SU-DHL-6 (cell line): ENCODE data around the gene MDM2.

Experiments used
- H2AFZ ChIP-seq: fragments of 200-600 bp; sonication (generic); 2 replicates; pipeline ENCODE4 v1.6.1; 2014; ENCODE audit warnings: low read depth, mild to moderate bottlenecking, moderate library complexity, mixed read lengths, antibody characterized with exemption, low read length; ENCODE audit not compliant: severe bottlenecking
- H3F3A ChIP-seq: fragments of 200-600 bp; shearing (Covaris generic); 2 replicates; pipeline ENCODE4 v1.6.0; 2016; ENCODE audit warnings: antibody characterized with exemption, mild to moderate bottlenecking; ENCODE audit not compliant: insufficient read depth
- H3K27ac ChIP-seq: fragments of 200-600 bp; sonication (generic); 2 replicates; pipeline ENCODE4 v1.5.1; 2016; ENCODE audit warnings: low read depth, mild to moderate bottlenecking, low read length, moderate library complexity, mixed read lengths
- H3K27me3 ChIP-seq: fragments of 200-600 bp; sonication (generic), shearing (Covaris generic); 2 replicates; pipeline ENCODE4 v1.6.0; 2014; ENCODE audit warnings: mild to moderate bottlenecking, low read length
- H3K36me3 ChIP-seq: fragments of 200-600 bp; sonication (generic); 2 replicates; pipeline ENCODE4 v1.6.1; 2014; ENCODE audit warnings: mild to moderate bottlenecking, low read length, mixed read lengths
- H3K4me2 ChIP-seq: fragments of 300-600, 200-600 bp; shearing (Covaris generic), sonication (generic); 2 replicates; pipeline ENCODE4 v1.6.0; 2014; ENCODE audit warnings: low read length, low read depth, mild to moderate bottlenecking; ENCODE audit not compliant: poor library complexity, severe bottlenecking
- H3K4me3 ChIP-seq: fragments of 200-600 bp; sonication (generic); 2 replicates; pipeline ENCODE4 v1.5.1; 2014; ENCODE audit warnings: antibody characterized with exemption, low read length, mild to moderate bottlenecking, mixed read lengths; ENCODE audit not compliant: insufficient read depth, poor library complexity, severe bottlenecking
- H3K79me2 ChIP-seq: fragments of 200-600 bp; sonication (generic); 2 replicates; pipeline ENCODE4 v1.6.1; 2014; ENCODE audit warnings: mild to moderate bottlenecking, low read length, moderate library complexity; ENCODE audit not compliant: insufficient read depth
- H3K9ac ChIP-seq: fragments of 200-600 bp; sonication (generic); 2 replicates; pipeline ENCODE4 v1.7.0; 2014; ENCODE audit warnings: mild to moderate bottlenecking, low read length
- H3K9me2 ChIP-seq: fragments of 200-600 bp; sonication (generic); replicated peaks from 2 replicates; pipeline ENCODE4 v1.6.1; 2014; ENCODE audit warnings: low read length; ENCODE audit not compliant: insufficient read depth
- H3K9me3 ChIP-seq: fragments of 200-600 bp; sonication (generic); 2 replicates; pipeline ENCODE4 v1.6.1; 2014; ENCODE audit warnings: low read length, mixed read lengths; ENCODE audit not compliant: insufficient read depth
- H4K20me1 ChIP-seq: fragments of 200-600 bp; sonication (generic); 2 replicates; pipeline ENCODE4 v1.6.1; 2014; ENCODE audit warnings: low read depth, mild to moderate bottlenecking, antibody characterized with exemption, low read length, moderate library complexity, mixed read lengths
- EZH2phosphoT487 ChIP-seq: fragments of 200-600 bp; sonication (generic), shearing (Covaris generic); conservative IDR thresholded peaks from 2 replicates; pipeline ENCODE4 v1.6.1; 2018; ENCODE audit warnings: mild to moderate bottlenecking, antibody characterized with exemption, low read length, moderate library complexity, mixed read lengths
- TF ChIP-seq, protein P1 (sequence below): fragments of 200-600 bp; sonication (generic); IDR thresholded peaks from one replicate; pipeline ENCODE4 v1.5.1; 2017; ENCODE audit warnings: antibody characterized with exemption, mild to moderate bottlenecking, low read length, moderate library complexity; ENCODE audit not compliant: insufficient read depth, poor library complexity, severe bottlenecking

The MDM2 gene

DNA sequence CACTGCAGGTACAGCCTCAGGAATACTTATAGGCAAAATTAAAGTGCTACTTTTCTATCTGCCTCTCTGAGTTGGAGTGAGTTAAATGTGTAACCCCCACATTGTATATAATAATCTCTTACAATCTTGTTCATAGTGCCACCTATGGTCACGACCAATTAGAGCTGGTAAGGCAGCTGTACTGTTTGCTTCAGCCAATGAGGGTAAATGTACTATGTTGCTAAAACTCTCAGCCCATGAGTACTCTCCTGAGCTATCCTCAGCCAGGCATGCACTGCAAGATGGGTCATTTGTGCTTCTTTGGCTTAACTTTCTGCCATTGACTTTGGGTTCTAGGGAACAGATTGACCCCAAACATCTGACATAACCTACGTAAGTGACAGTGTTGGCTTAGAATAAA lies 15.0 kb upstream of the MDM2 start:
- H3K27me3 ChIP-seq = no peaks in the 10 kb centered on the region
- H2AFZ ChIP-seq = peak overlapping the region; percentile 71
- H3K79me2 ChIP-seq = no peaks in the 10 kb centered on the region
- H3K4me2 ChIP-seq = peak overlapping the region; percentile 23
- H3K9me3 ChIP-seq = no peaks in the 10 kb centered on the region
- no peaks in the 10 kb centered on the region for H3K36me3 ChIP-seq
- TF ChIP-seq, protein P1, sequence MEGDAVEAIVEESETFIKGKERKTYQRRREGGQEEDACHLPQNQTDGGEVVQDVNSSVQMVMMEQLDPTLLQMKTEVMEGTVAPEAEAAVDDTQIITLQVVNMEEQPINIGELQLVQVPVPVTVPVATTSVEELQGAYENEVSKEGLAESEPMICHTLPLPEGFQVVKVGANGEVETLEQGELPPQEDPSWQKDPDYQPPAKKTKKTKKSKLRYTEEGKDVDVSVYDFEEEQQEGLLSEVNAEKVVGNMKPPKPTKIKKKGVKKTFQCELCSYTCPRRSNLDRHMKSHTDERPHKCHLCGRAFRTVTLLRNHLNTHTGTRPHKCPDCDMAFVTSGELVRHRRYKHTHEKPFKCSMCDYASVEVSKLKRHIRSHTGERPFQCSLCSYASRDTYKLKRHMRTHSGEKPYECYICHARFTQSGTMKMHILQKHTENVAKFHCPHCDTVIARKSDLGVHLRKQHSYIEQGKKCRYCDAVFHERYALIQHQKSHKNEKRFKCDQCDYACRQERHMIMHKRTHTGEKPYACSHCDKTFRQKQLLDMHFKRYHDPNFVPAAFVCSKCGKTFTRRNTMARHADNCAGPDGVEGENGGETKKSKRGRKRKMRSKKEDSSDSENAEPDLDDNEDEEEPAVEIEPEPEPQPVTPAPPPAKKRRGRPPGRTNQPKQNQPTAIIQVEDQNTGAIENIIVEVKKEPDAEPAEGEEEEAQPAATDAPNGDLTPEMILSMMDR = no peak
- no peak for TF ChIP-seq EZH2phosphoT487
- H3K9ac ChIP-seq = no peak overlapping the region
- no peaks in the 10 kb centered on the region for H3F3A ChIP-seq
- H3K9me2 ChIP-seq = no peaks in the 10 kb centered on the region
- no peak overlapping the region for H3K4me3 ChIP-seq
- H4K20me1 ChIP-seq = no peaks in the 10 kb centered on the region
- 0 out of 2 replicates have a peak overlapping the region, but pooled peaks have one; percentile 28 for H3K27ac ChIP-seq

DNA sequence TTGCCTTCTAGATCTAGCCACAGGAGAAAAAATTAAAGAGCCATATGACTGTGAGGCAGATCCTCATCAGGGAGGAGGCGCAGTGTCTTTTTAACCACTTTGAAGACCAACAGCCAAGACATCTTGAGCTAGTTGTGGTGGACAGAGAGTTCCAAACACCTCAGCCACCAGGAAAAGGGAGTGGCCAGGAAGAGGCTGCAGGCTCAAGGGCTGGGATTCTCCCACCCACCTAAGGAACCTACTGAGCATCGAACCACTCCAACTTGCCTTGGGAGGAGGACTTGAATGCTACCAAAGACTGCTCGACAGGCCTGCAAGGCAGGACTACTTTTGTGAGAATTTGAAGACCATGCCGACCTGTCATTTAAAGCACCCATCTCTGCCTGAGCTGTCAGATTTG lies 14.5 kb upstream of the MDM2 start:
- no peaks in the 10 kb centered on the region for H3K36me3 ChIP-seq
- H3F3A ChIP-seq = no peaks in the 10 kb centered on the region
- no peaks in the 10 kb centered on the region for H3K79me2 ChIP-seq
- H4K20me1 ChIP-seq = no peaks in the 10 kb centered on the region
- no peak overlapping the region for H3K9ac ChIP-seq
- H3K4me3 ChIP-seq = no peak overlapping the region
- H2AFZ ChIP-seq = peak overlapping the region; percentile 71
- peak overlapping the region; percentile 23 for H3K4me2 ChIP-seq
- H3K27me3 ChIP-seq = no peaks in the 10 kb centered on the region
- H3K27ac ChIP-seq = 0 out of 2 replicates have a peak overlapping the region, but pooled peaks have one; percentile 24
- H3K9me3 ChIP-seq = no peaks in the 10 kb centered on the region
- TF ChIP-seq, protein P1 = no peak
- no peak for TF ChIP-seq EZH2phosphoT487
- H3K9me2 ChIP-seq = no peaks in the 10 kb centered on the region

DNA sequence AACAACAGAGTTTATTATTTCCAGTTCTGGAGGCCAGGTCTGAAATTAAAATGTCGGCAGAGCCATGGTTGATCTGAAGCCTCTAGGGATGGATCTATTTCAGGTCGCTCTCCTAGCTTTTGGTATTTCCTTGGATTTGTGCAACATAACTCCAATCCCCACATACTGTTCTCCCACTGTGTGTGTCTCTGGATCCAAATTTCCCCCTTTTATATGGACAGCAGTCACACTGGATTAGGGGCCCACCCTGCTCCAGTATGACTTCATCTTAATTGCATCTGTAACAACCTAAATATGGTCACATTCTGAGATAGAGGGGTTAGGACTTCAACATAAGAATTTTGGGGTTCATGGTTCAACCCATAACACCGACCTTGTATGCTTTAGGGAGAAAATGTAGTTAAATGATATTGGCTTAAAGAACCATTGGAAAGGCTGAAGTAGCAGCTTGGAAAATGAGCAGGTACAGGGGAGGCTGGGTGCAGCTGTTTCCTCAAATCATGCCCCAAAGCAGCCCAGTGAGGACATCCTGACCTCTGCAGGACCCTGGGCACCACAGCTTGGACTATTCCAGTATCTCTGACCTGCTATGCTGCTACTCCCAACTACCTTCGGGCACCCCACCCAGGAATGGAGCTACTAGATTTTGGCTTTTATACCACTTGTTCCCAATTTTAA lies 13.9 kb upstream of the MDM2 start:
- Histone ChIP-seq H3K27me3 (no peaks in the 10 kb centered on the region), H3K9me3 (no peaks in the 10 kb centered on the region), H3K36me3 (no peaks in the 10 kb centered on the region), H3F3A (no peaks in the 10 kb centered on the region), H3K9me2 (no peaks in the 10 kb centered on the region), H3K79me2 (no peaks in the 10 kb centered on the region), H2AFZ (peak overlapping the region; percentile 71), H3K27ac (no peak overlapping the region), H4K20me1 (no peaks in the 10 kb centered on the region), H3K4me3 (no peak overlapping the region), H3K4me2 (no peak overlapping the region), H3K9ac (no peak overlapping the region)
- no peak for TF ChIP-seq EZH2phosphoT487
- TF ChIP-seq, protein P1 = no peak
